BJ (cell line): Measurements from ENCODE around the gene MRPL12. TPM values are rescaled to one million over a fixed set of nuclear protein-coding genes. Genes with fewer than 3 reads are reported as not detected.
"Not testable (repeated sequence)": the region's sequence is repeated elsewhere in the genome, so short reads cannot be mapped to it uniquely, and the experiment has no call there.

Experiments used
- CTCF ChIA-PET: fragments of 350-600 bp; formaldehyde crosslinking; extraction: SDS; loops from one replicate; lab custom pipeline; 2021; ENCODE audit warnings: antibody characterized with exemption, inconsistent platforms; lab: Yijun Ruan, JAX
- POLR2A ChIA-PET: fragments of 300-600 bp; sonication (Branson Sonifier 250); formaldehyde crosslinking; extraction: SDS; loops from one replicate; lab custom pipeline; 2021; ENCODE audit warnings: antibody characterized with exemption; lab: Charles Lee
- DNase-seq: peaks from one replicate; pipeline ENCODE4 v3.0.0-alpha.2; 2011; ENCODE audit warnings: low read depth
- H3K27me3 ChIP-seq: 2 replicates; pipeline ENCODE4 v1.6.0; 2011; ENCODE audit warnings: low read length; ENCODE audit not compliant: control insufficient read depth, insufficient read depth
- H3K36me3 ChIP-seq: 2 replicates; pipeline ENCODE4 v1.5.1; 2011; ENCODE audit warnings: low read length; ENCODE audit not compliant: control insufficient read depth, insufficient read depth
- H3K4me3 ChIP-seq: 2 replicates; pipeline ENCODE4 v1.5.1; 2011; ENCODE audit warnings: low read depth, mild to moderate bottlenecking, control low read depth, low read length
- CTCF ChIP-seq: IDR thresholded peaks from 2 replicates; pipeline ENCODE4 v1.5.1; 2011; ENCODE audit warnings: low read depth, mild to moderate bottlenecking, control low read depth, inconsistent platforms, low read length, moderate library complexity; ENCODE audit not compliant: insufficient read depth
- polyA plus RNA-seq: library from polyadenylated mRNA; depleted of rRNA; stranded (reverse); fragments of >200 nt; gene quantifications from 2 replicates; pipeline ENCODE4 v1.2.3, GENCODE V29; 2011

Gene MRPL12
- polyA plus RNA-seq, 1 experiment, result 63.0 TPM

GRCh38 chr17:81737947-81738800 lies 35.0 kb downstream of the MRPL12 start:
- ChIA-PET CTCF (interaction anchor here (1.3 kb wide), 1 partner anchor 114 kb away, joined by 3 read pairs; no protein-coding TSS in a partner anchor), POLR2A (no interaction called here)
- H3K27me3 ChIP-seq, result peaks cover 5% of the 10 kb centered on the region
- no peaks in the 10 kb centered on the region for H3K36me3 ChIP-seq
- DNase-seq, result no peak
- H3K4me3 ChIP-seq, result no peak overlapping the region
- TF ChIP-seq CTCF, result no peak

- no peaks in the 10 kb centered on the region for H3K36me3 ChIP-seq
- ChIA-PET POLR2A (no interaction called here), CTCF (interaction anchor here (0.5 to 1.3 kb wide), 2 partner anchors 109 to 113 kb away, joined by 3 read pairs; no protein-coding TSS in a partner anchor)
- H3K4me3 ChIP-seq, result no peak overlapping the region
- no peak for DNase-seq
- H3K27me3 ChIP-seq, result peaks cover 5% of the 10 kb centered on the region
- TF ChIP-seq CTCF, result no peak
These were observed 35.7 kb downstream of the MRPL12 start for GRCh38 chr17:81738801-81739393.

GRCh38 chr17:81739593-81739992 lies 36.4 kb downstream of the MRPL12 start:
- CTCF ChIA-PET, result interaction anchor here (0.5 kb wide), 1 partner anchor 108 kb away, joined by 3 read pairs; no protein-coding TSS in a partner anchor
- DNase-seq, H3K4me3 ChIP-seq, POLR2A ChIA-PET, H3K36me3 ChIP-seq, H3K27me3 ChIP-seq: not testable (repeated sequence)

GRCh38 chr17:81740395-81740961 lies 37.3 kb downstream of the MRPL12 start:
- POLR2A ChIA-PET, result no interaction called here
- Histone ChIP-seq H3K27me3 (peaks cover 5% of the 10 kb centered on the region), H3K4me3 (no peak overlapping the region), H3K36me3 (no peaks in the 10 kb centered on the region)
- TF ChIP-seq CTCF, result no peak
- CTCF ChIA-PET, result no interaction called here
- DNase-seq, result no peak

GRCh38 chr17:81741049-81741593 lies 38.0 kb downstream of the MRPL12 start:
- Histone ChIP-seq H3K4me3 (no peak overlapping the region), H3K36me3 (no peaks in the 10 kb centered on the region), H3K27me3 (peaks cover 5% of the 10 kb centered on the region)
- ChIA-PET POLR2A (no interaction called here), CTCF (no interaction called here)
- no peak for DNase-seq
- no peak for TF ChIP-seq CTCF
